GM23338 (cell line): ENCODE results near the gene HSF4. TPM values are rescaled to one million over a fixed set of nuclear protein-coding genes. Genes with fewer than 3 reads are reported as not detected.

Source experiments
- ATAC-seq: fragments of 200-7000 bp; cut with Tn5 transposase; 3 replicates; pipeline ENCODE4 v1.9.1; 2020
- DNase-seq: peaks from one replicate; pipeline ENCODE4 v3.0.0-alpha.2; 2015; ENCODE audit warnings: low spot score
- H2AFZ ChIP-seq: fragments of 200-600 bp; sonication (generic); 2 replicates; pipeline ENCODE4 v1.8.0; 2016; ENCODE audit warnings: antibody characterized with exemption, mild to moderate bottlenecking, moderate library complexity
- H3F3A ChIP-seq: fragments of 200-600 bp; sonication (generic); replicated peaks from 2 replicates; pipeline ENCODE4 v1.8.0; 2017; ENCODE audit warnings: antibody characterized with exemption, mixed run types, low read depth
- H3K27ac ChIP-seq: fragments of 200-600 bp; sonication (generic); 2 replicates; pipeline ENCODE4 v1.6.1; 2016; ENCODE audit warnings: low read depth
- H3K27me3 ChIP-seq: fragments of 200-600 bp; sonication (generic); 2 replicates; pipeline ENCODE4 v1.8.0; 2016; ENCODE audit warnings: mild to moderate bottlenecking, mixed run types, moderate library complexity; ENCODE audit not compliant: insufficient read depth
- H3K36me3 ChIP-seq: fragments of 200-600 bp; sonication (generic); 2 replicates; pipeline ENCODE4 v1.8.0; 2016; ENCODE audit warnings: mild to moderate bottlenecking; ENCODE audit not compliant: insufficient read depth
- H3K4me1 ChIP-seq: fragments of 200-600 bp; sonication (generic); 2 replicates; pipeline ENCODE4 v1.8.0; 2016; ENCODE audit warnings: mild to moderate bottlenecking, moderate library complexity; ENCODE audit not compliant: insufficient read depth
- H3K4me2 ChIP-seq: fragments of 200-600 bp; sonication (generic); 2 replicates; pipeline ENCODE4 v1.7.1; 2017; ENCODE audit warnings: mixed run types
- H3K4me3 ChIP-seq: fragments of 200-600 bp; sonication (generic); 2 replicates; pipeline ENCODE4 v1.6.1; 2016; ENCODE audit warnings: mixed run types
- H3K79me2 ChIP-seq: fragments of 200-600 bp; sonication (generic); replicated peaks from 2 replicates; pipeline ENCODE4 v1.8.0; 2017; ENCODE audit warnings: mild to moderate bottlenecking; ENCODE audit not compliant: insufficient read depth
- H3K9me2 ChIP-seq: fragments of 200-600 bp; sonication (generic); 2 replicates; pipeline ENCODE4 v1.8.0; 2017; ENCODE audit not compliant: insufficient read depth
- H4K20me1 ChIP-seq: fragments of 200-600 bp; sonication (generic); replicated peaks from 2 replicates; pipeline ENCODE4 v1.8.0; 2017; ENCODE audit warnings: mild to moderate bottlenecking; ENCODE audit not compliant: insufficient read depth
- H3K27ac Mint-ChIP-seq: 2 replicates; pipeline ENCODE4 v1.8.0; 2020; ENCODE audit warnings: inconsistent platforms, mild to moderate bottlenecking, moderate library complexity, mixed read lengths
- H3K27me3 Mint-ChIP-seq: 3 replicates; pipeline ENCODE4 v1.8.0; 2022; ENCODE audit warnings: low read depth, mild to moderate bottlenecking, moderate library complexity, mixed read lengths, inconsistent platforms; ENCODE audit not compliant: insufficient read depth, poor library complexity
- H3K36me3 Mint-ChIP-seq: 3 replicates; pipeline ENCODE4 v1.8.0; 2021; ENCODE audit warnings: low read depth, mild to moderate bottlenecking, inconsistent platforms, moderate library complexity, mixed read lengths
- H3K4me1 Mint-ChIP-seq: 3 replicates; pipeline ENCODE4 v1.8.0; 2020; ENCODE audit warnings: mild to moderate bottlenecking, inconsistent platforms, mixed read lengths
- H3K4me3 Mint-ChIP-seq: 3 replicates; pipeline ENCODE4 v1.8.0; 2021; ENCODE audit warnings: moderate library complexity, mild to moderate bottlenecking, inconsistent platforms, mixed read lengths
- H3K9me3 Mint-ChIP-seq: 3 replicates; pipeline ENCODE4 v1.8.0; 2020; ENCODE audit warnings: moderate library complexity, mild to moderate bottlenecking, inconsistent platforms, mixed read lengths
- CTCF ChIP-seq, 2 experiments: fragments of 200-600 bp in 1 of 2; sonication (generic) in 1 of 2; conservative IDR thresholded peaks; 2 replicates each; pipeline versions ENCODE4 v1.5.1 to v1.6.1; 2016 to 2017; ENCODE audit warnings: antibody characterized with exemption in 2 of 2, low read depth in 2 of 2, mild to moderate bottlenecking in 2 of 2, moderate library complexity in 1 of 2
- ETS1 ChIP-seq: IDR thresholded peaks from 2 replicates; pipeline ENCODE4 v1.6.1; 2016; ENCODE audit warnings: antibody characterized with exemption
- EZH2phosphoT487 ChIP-seq: fragments of 200-600 bp; sonication (generic); IDR thresholded peaks from one replicate; pipeline ENCODE4 v1.8.1; 2018; ENCODE audit warnings: antibody characterized with exemption; ENCODE audit not compliant: unreplicated experiment
- JUNB ChIP-seq: IDR thresholded peaks from one replicate; pipeline ENCODE4 v1.6.1; 2016; ENCODE audit warnings: antibody characterized with exemption; ENCODE audit not compliant: unreplicated experiment
- STAT1 ChIP-seq: IDR thresholded peaks from one replicate; pipeline ENCODE4 v1.6.1; 2016; ENCODE audit warnings: antibody characterized with exemption; ENCODE audit not compliant: unreplicated experiment
- ZNF114 ChIP-seq: fragments of 250-450 bp; sonication (Bioruptor Pico); IDR thresholded peaks from 2 replicates; pipeline ENCODE4 v1.5.0; 2020; ENCODE audit warnings: mild to moderate bottlenecking, moderate library complexity
- ZNF462 ChIP-seq: fragments of 250-450 bp; sonication (Bioruptor Pico); IDR thresholded peaks from 2 replicates; pipeline ENCODE4 v1.5.0; 2020; ENCODE audit warnings: mild to moderate bottlenecking, moderate library complexity
- polyA plus RNA-seq: library from polyadenylated mRNA; unstranded; fragments of >200 nt; fragmentation: Nextera tagmentation; extraction: Ambion mirVana; gene quantifications from 2 replicates; pipeline ENCODE4 v1.2.1, GENCODE V29; 2016
- total RNA-seq: library from RNA; depleted of rRNA; stranded (reverse); fragments of >200 nt; shearing (Covaris generic); gene quantifications from 2 replicates; pipeline ENCODE4 v1.2.3, GENCODE V29; 2014

The HSF4 gene
- total and polyA plus RNA-seq, 2 experiments from 2014 or later, result 0.19 to 1.3 TPM

- no peak for TF ChIP-seq ZNF462 (CRISPR knock-in tag)
- TF ChIP-seq CTCF (conservative IDR thresholded peaks at IDR 0.05; ENCODE audit: low read depth in 2 of 2), result no peak
- no peak for TF ChIP-seq STAT1
- no peak for TF ChIP-seq ZNF114
- TF ChIP-seq JUNB, result no peak
Measured at GRCh38 chr16:67142342-67142741, 22.2 kb upstream of the HSF4 start (continued).

GRCh38 chr16:67144943-67145342, 19.6 kb upstream of the HSF4 start:
- Histone ChIP-seq H3F3A (0 out of 2 replicates have a peak, but pooled peaks cover 7% of the 10 kb centered on the region), H3K9me2 (no peaks in the 10 kb centered on the region), H2AFZ (no peak overlapping the region), H3K36me3 (peaks cover 5% of the 10 kb centered on the region; the same call in 1 of the 2 replicates), H3K27me3 (peaks cover 19% of the 10 kb centered on the region; the same call in 1 of the 2 replicates), H3K4me2 (no peak overlapping the region), H3K27ac (no peak overlapping the region), H3K4me3 (no peak overlapping the region), H4K20me1 (no peaks in the 10 kb centered on the region; the same call in 1 of the 2 replicates), H3K4me1 (no peaks in the 10 kb centered on the region), H3K79me2 (no peaks in the 10 kb centered on the region)
- Mint-ChIP-seq H3K9me3 (no peaks in the 10 kb centered on the region), H3K36me3 (peaks cover 52% of the 10 kb centered on the region), H3K4me1 (peaks cover 3% of the 10 kb centered on the region; the same call in 2 of the 3 replicates), H3K27me3 (peaks cover 10% of the 10 kb centered on the region), H3K4me3 (no peak overlapping the region), H3K27ac (no peak overlapping the region)
- no peak for DNase-seq
- no peak for ATAC-seq
- TF ChIP-seq EZH2phosphoT487 (no peak), CTCF (conservative IDR thresholded peaks at IDR 0.05; ENCODE audit: low read depth in 2 of 2) (no peak), ETS1 (no peak)
